ENCODE data around the gene PFKFB3. TPM values are rescaled to one million over a fixed set of nuclear protein-coding genes. Genes with fewer than 3 reads are reported as not detected.
"Not testable (repeated sequence)": the region's sequence is repeated elsewhere in the genome, so short reads cannot be mapped to it uniquely, and the experiment has no call there.

The PFKFB3 gene
- total RNA-seq, 4 donors from 2014 or later, result 29.6 to 78.3 (median 38.4) TPM

DNA sequence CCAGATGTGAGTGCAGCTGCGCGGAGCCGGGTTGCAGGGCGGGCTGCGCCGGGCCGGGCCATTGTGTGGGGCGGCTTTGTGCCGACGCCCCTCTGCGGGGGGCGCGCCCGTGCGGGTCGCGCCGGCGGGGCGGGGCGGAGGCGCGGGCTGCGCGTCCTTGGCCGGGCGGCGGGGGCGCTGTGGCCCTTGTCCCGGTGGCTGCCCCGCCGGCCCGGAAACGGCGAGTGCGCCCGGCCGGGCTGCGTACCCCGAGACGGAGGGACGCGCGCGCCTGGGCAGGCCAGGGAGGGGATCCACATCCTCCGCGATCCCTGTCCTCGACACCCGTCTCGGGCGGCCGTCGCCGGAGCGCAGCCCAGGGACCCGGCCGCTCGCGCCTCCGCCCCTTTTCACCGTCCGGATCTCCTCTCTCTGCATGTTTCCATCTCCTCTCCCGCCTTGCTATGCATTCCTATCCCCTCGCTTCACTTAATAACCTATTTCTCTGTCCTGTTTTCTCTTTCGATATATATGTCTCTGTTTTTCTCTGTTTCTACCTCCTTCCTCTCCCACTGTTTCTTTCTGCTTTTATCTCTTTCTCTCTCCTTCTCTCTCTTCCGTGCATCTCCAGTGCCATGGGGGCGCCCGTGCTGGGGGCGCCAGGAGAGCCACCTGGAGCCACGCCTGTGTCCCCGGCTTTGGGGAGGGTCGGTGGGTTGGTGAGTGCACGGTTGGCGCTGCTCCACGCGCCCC lies 765 bp downstream of the PFKFB3 start:
- Histone ChIP-seq H3K36me3 (no peaks in the 10 kb centered on the region), H3K27me3 (no peaks in the 10 kb centered on the region), H3K4me3 (peak overlapping the region; percentile 54 to 84), H3K27ac (peak overlapping the region; percentile 91 to 100 (median 96)), H3K4me1 (peaks cover 0 to 73% (median 21%) of the 10 kb centered on the region in 3 donors), H3K9me3 (no peaks in the 10 kb centered on the region)
- peak; percentile 54 for ATAC-seq
- 0 to 1% methylated on average over 2 to 20 of the region's 76 CpGs for WGBS, 2 donors (ENCODE audit: low coverage in 1 of 2)
- no peak for TF ChIP-seq EP300 (IDR thresholded peaks at IDR 0.05)
- no peak for TF ChIP-seq POLR2A (IDR thresholded peaks at IDR 0.05)
- TF ChIP-seq, protein P1, sequence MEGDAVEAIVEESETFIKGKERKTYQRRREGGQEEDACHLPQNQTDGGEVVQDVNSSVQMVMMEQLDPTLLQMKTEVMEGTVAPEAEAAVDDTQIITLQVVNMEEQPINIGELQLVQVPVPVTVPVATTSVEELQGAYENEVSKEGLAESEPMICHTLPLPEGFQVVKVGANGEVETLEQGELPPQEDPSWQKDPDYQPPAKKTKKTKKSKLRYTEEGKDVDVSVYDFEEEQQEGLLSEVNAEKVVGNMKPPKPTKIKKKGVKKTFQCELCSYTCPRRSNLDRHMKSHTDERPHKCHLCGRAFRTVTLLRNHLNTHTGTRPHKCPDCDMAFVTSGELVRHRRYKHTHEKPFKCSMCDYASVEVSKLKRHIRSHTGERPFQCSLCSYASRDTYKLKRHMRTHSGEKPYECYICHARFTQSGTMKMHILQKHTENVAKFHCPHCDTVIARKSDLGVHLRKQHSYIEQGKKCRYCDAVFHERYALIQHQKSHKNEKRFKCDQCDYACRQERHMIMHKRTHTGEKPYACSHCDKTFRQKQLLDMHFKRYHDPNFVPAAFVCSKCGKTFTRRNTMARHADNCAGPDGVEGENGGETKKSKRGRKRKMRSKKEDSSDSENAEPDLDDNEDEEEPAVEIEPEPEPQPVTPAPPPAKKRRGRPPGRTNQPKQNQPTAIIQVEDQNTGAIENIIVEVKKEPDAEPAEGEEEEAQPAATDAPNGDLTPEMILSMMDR (IDR thresholded peaks at IDR 0.05), result peak in 3 of 4 experiments; percentile 42 to 75 (median 63)
- no peak for TF ChIP-seq POLR2AphosphoS5 (IDR thresholded peaks at IDR 0.05)

DNA sequence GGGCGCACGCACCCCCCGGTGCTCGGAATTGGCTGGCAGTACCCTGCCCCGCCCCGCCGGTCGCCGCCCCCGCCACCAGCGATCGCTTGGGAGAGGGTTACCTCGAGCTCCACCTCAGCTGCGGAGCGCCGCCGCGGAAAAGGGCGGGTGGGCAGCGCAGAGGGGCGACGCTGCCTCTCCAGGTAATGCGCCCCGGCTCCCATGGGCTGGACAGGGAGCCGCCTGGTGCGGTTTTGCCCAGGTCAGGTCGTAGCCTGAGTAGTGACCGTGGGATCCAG lies 1.3 kb downstream of the PFKFB3 start:
- 0% methylated on average over 1 of the region's 28 CpGs; no CpG with 5 or more reads in 1 of the 2 donors for whole genome bisulfite sequencing, 2 donors (ENCODE audit: low coverage in 1 of 2)
- Histone ChIP-seq H3K4me3 (peak overlapping the region; percentile 54 to 84), H3K27ac (peak overlapping the region; percentile 56 to 100 (median 96)), H3K9me3 (no peaks in the 10 kb centered on the region), H3K4me1 (peaks cover 0 to 75% (median 25%) of the 10 kb centered on the region in 3 donors), H3K36me3 (no peaks in the 10 kb centered on the region), H3K27me3 (no peaks in the 10 kb centered on the region)
- ATAC-seq, result no peak
- TF ChIP-seq POLR2AphosphoS5 (IDR thresholded peaks at IDR 0.05) (no peak), POLR2A (IDR thresholded peaks at IDR 0.05) (no peak), EP300 (IDR thresholded peaks at IDR 0.05) (no peak)
- TF ChIP-seq, protein P1 (IDR thresholded peaks at IDR 0.05), result no peak

DNA sequence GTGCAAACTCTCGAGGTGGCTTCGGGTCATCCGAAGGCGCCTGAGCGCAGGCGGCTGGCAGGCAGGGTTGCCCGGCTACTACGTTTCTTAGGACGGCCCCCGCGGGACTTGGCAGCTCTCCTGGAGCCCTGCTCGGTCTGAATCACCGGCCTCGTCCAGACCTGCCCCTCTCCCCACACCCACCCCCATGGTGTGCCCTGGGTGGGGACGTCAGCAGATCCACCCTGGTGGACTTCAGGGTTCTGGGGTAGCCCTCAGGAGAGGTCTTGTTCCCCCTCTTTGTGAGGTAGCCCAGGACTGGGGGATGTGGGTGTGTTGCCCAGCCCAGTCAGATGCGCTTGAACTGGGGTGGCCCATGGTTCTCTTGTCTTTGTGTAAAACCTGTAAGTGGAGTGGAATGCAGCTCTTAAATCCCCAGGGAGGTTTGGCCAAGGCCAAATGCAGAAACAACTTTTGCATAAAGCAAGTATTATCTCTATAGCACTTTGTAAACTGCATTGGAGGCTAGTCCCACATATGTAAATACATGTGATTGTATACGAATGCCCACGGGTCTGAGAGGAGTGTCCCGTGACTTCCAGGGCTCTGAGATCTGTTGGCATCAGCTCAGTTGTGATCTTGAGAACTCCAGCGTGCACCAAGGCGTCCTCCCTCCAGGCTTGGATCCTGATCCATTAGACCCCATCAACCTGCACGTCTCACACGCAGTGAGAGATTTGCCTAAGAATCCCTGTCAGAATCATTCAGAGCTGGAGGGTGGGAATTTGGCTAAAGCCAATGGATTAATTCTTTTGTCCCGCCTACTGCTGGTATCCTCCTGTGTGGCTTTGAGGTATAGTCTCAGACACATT lies 1.8 kb downstream of the PFKFB3 start:
- H3K9me3 ChIP-seq, result no peaks in the 10 kb centered on the region
- no peaks in the 10 kb centered on the region for H3K27me3 ChIP-seq
- no peaks in the 10 kb centered on the region for H3K36me3 ChIP-seq
- H3K27ac ChIP-seq, result peak overlapping the region in 3 of 4 donors; percentile 95 to 100 (median 98)
- peak overlapping the region; percentile 54 to 84 for H3K4me3 ChIP-seq
- TF ChIP-seq POLR2AphosphoS5 (IDR thresholded peaks at IDR 0.05), result peak; percentile 55
- no peak for TF ChIP-seq POLR2A (IDR thresholded peaks at IDR 0.05)
- TF ChIP-seq EP300 (IDR thresholded peaks at IDR 0.05), result no peak
- TF ChIP-seq, protein P1 (IDR thresholded peaks at IDR 0.05), result no peak
- 39 to 60% methylated on average over 2 to 12 of the region's 24 CpGs for WGBS, 2 donors (ENCODE audit: low coverage in 1 of 2)
- H3K4me1 ChIP-seq, result peaks cover 0 to 74% (median 25%) of the 10 kb centered on the region in 3 donors
- no peak for ATAC-seq

DNA sequence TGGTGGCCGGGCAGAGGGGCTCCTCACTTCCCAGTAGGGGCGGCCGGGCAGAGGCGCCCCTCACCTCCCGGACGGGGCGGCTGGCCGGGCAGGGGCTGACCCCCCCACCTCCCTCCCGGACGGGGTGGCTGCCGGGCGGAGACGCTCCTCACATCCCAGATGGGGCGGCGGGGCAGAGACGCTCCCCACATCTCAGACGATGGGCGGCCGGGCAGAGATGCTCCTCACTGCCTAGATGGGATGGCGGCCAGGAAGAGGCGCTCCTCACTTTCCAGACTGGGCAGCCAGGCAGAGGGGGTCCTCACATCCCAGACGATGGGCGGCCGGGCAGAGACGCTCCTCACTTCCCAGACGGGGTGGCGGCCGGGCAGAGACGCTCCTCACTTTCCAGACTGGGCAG lies 3.8 kb downstream of the PFKFB3 start:
- H3K27ac ChIP-seq, H3K4me3 ChIP-seq: not testable (repeated sequence)
- WGBS, 2 donors (ENCODE audit: low coverage in 1 of 2), result no CpG with 5 or more reads among the region's 29 CpGs

DNA sequence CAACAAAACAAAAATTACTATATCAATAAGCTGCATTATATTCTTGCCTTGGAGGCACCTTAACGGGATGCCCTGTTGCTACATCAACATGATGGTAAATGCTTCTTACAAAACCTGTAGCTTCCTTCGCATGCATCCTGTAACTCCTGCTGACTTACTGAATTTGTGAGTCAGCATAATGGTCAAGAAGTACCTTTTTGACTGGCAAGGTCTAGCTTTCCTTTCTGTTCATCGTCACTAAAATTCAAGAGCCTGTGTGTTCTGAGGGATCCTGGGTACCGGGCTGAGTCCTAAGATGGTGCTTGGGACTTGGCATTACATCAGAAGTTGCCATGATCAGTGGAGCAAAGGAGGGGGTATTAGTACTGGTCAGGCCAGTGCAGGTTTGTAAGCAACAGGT lies 4.9 kb downstream of the PFKFB3 start:
- Histone ChIP-seq H3K27me3 (no peaks in the 10 kb centered on the region), H3K27ac (no peak overlapping the region), H3K4me3 (no peak overlapping the region), H3K9me3 (no peaks in the 10 kb centered on the region), H3K36me3 (no peaks in the 10 kb centered on the region), H3K4me1 (peaks cover 0 to 63% (median 31%) of the 10 kb centered on the region in 3 donors)
- TF ChIP-seq EP300 (IDR thresholded peaks at IDR 0.05), result no peak
- TF ChIP-seq, protein P1 (IDR thresholded peaks at IDR 0.05), result no peak
- no peak for TF ChIP-seq POLR2AphosphoS5 (IDR thresholded peaks at IDR 0.05)
- TF ChIP-seq POLR2A (IDR thresholded peaks at IDR 0.05), result no peak
- ATAC-seq, result no peak
- 100% methylated on average over 2 to 3 of the region's 4 CpGs for WGBS, 2 donors (ENCODE audit: low coverage in 1 of 2)

More for the DNA sequence above, 3.8 kb downstream of the PFKFB3 start:
- ATAC-seq, H3K9me3 ChIP-seq, H3K36me3 ChIP-seq, H3K27me3 ChIP-seq: not testable (repeated sequence)
- H3K4me1 ChIP-seq, result peaks cover 0 to 62% (median 29%) of the 10 kb centered on the region in 3 donors

All from gastroesophageal sphincter (tissue), 4 donors.